ENCODE measurements around the gene OLFM3. TPM values are rescaled to one million over a fixed set of nuclear protein-coding genes. Genes with fewer than 3 reads are reported as not detected.

The OLFM3 gene
- total RNA-seq, 4 donors from 2014 or later, result not detected

DNA sequence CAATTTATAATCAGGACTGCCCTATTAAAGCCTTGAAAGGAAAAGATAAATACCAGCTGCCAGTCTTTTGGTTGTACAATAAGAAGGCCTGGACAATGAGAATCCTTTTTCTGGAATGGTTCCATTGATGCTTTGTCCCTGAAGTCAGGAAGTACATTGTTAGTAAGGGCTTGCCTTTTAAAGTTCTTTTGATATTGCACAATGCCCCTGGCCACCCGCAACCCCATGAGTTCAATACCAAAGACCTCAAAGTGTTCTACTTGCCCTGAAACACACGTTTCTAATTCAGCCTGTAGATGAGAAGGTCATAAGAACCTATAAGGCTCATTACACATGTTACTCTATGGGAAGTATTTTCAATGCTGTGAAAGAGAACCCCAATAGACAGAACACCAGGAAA, 112.1 kb downstream of the OLFM3 start:
- no peak for DNase-seq
- in situ Hi-C loops (cut with MboI; ENCODE audit: low sequenced_read_pairs in 4 of 4) (no loop called here), intact Hi-C loops (cut with DNase I; ENCODE audit: low total_unique reads) (no loop called here)
- Histone ChIP-seq H3K4me1 (no peaks in the 10 kb centered on the region), H3K27me3 (no peaks in the 10 kb centered on the region), H3K4me3 (no peak overlapping the region), H3K36me3 (no peaks in the 10 kb centered on the region), H3K27ac (no peak overlapping the region), H3K9me3 (no peaks in the 10 kb centered on the region)
- no peak for ATAC-seq
- TF ChIP-seq POLR2A (IDR thresholded peaks at IDR 0.05), result no peak
- TF ChIP-seq, protein P1, sequence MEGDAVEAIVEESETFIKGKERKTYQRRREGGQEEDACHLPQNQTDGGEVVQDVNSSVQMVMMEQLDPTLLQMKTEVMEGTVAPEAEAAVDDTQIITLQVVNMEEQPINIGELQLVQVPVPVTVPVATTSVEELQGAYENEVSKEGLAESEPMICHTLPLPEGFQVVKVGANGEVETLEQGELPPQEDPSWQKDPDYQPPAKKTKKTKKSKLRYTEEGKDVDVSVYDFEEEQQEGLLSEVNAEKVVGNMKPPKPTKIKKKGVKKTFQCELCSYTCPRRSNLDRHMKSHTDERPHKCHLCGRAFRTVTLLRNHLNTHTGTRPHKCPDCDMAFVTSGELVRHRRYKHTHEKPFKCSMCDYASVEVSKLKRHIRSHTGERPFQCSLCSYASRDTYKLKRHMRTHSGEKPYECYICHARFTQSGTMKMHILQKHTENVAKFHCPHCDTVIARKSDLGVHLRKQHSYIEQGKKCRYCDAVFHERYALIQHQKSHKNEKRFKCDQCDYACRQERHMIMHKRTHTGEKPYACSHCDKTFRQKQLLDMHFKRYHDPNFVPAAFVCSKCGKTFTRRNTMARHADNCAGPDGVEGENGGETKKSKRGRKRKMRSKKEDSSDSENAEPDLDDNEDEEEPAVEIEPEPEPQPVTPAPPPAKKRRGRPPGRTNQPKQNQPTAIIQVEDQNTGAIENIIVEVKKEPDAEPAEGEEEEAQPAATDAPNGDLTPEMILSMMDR (IDR thresholded peaks at IDR 0.05 in 4 of 5, conservative IDR thresholded peaks at IDR 0.05 in 1 of 5), result no peak

DNA sequence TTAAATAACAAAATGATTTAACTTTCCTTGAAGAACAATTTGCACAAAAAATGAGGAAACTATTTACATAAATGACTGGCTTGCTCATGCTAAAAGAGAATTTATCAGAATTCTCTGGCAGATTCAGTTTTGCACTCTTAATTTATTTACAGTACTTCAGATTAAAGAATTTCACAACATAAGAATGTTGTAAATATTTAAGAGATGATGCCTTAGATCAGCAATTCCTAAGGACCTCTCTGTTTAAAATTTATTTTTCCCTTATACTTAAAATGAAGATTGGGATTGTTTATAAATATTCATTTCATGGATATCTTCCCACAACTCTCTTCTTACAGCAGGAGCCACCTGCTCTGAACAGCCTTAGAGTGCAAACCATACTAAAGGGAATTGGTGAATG, 120.8 kb downstream of the OLFM3 start:
- no peak overlapping the region for H3K4me3 ChIP-seq
- no peaks in the 10 kb centered on the region for H3K9me3 ChIP-seq
- no peak overlapping the region for H3K27ac ChIP-seq
- DNase-seq (no peak), ATAC-seq (no peak)
- H3K4me1 ChIP-seq, result no peaks in the 10 kb centered on the region
- intact Hi-C loops (cut with DNase I; ENCODE audit: low total_unique reads) (no loop called here), in situ Hi-C loops (cut with MboI; ENCODE audit: low sequenced_read_pairs in 4 of 4) (no loop called here)
- no peaks in the 10 kb centered on the region for H3K27me3 ChIP-seq
- no peaks in the 10 kb centered on the region for H3K36me3 ChIP-seq
- TF ChIP-seq POLR2A (IDR thresholded peaks at IDR 0.05), result no peak
- TF ChIP-seq, protein P1 (IDR thresholded peaks at IDR 0.05 in 4 of 5, conservative IDR thresholded peaks at IDR 0.05 in 1 of 5), result no peak

DNA sequence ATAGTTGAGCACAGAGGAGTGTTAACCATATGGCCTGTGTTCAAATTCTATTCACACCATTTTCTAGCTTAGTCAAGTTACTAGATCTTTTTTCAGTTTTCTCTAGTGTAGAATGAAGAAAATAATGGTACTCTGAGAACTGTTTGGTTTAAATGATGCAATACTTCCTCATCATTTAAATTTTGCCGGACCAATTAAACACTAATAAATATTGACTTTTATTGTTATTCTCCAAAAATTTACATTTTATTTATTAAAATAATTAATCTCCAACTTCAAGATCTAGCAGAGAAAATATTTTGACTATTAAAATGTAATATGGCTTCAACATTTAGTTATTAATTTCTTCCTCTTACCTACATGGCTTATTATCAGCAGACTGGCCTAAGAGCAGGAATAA, 123.1 kb downstream of the OLFM3 start:
- intact Hi-C loops (cut with DNase I; ENCODE audit: low total_unique reads), result no loop called here
- Histone ChIP-seq H3K4me3 (no peak overlapping the region), H3K4me1 (no peaks in the 10 kb centered on the region), H3K27me3 (no peaks in the 10 kb centered on the region), H3K27ac (no peak overlapping the region), H3K36me3 (no peaks in the 10 kb centered on the region), H3K9me3 (no peaks in the 10 kb centered on the region)
- DNase-seq, result no peak
- ATAC-seq, result no peak
- in situ Hi-C loops (cut with MboI; ENCODE audit: low sequenced_read_pairs in 4 of 4), result no loop called here
- TF ChIP-seq, protein P1 (IDR thresholded peaks at IDR 0.05 in 4 of 5, conservative IDR thresholded peaks at IDR 0.05 in 1 of 5), result no peak
- TF ChIP-seq POLR2A (IDR thresholded peaks at IDR 0.05), result no peak

DNA sequence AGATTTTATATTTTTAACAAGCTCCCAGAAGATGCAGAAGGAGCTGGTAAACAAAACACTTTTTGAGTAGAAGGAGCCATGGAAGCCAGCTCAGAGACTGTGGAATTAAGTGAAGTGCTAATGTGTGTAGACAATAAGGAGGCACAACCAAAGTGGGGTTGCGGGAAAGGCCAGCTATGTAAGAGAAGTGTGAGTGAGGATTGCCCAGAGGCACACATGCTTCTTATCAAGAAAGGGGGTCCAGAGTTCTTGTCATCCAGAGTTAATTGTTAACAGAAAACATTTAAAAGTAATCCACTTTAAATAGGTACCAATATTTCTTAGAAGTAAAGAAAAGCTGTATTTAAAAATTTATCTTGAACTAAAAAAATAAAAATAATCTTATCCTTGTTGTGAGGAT, 136.8 kb downstream of the OLFM3 start:
- Histone ChIP-seq H3K4me3 (no peak overlapping the region), H3K27ac (no peak overlapping the region), H3K27me3 (no peaks in the 10 kb centered on the region), H3K36me3 (no peaks in the 10 kb centered on the region), H3K9me3 (no peaks in the 10 kb centered on the region), H3K4me1 (no peaks in the 10 kb centered on the region)
- ATAC-seq (no peak), DNase-seq (no peak)
- no peak for TF ChIP-seq POLR2A (IDR thresholded peaks at IDR 0.05)
- TF ChIP-seq, protein P1 (IDR thresholded peaks at IDR 0.05 in 4 of 5, conservative IDR thresholded peaks at IDR 0.05 in 1 of 5), result no peak
- intact Hi-C loops (cut with DNase I; ENCODE audit: low total_unique reads) (no loop called here), in situ Hi-C loops (cut with MboI; ENCODE audit: low sequenced_read_pairs in 4 of 4) (no loop called here)

DNA sequence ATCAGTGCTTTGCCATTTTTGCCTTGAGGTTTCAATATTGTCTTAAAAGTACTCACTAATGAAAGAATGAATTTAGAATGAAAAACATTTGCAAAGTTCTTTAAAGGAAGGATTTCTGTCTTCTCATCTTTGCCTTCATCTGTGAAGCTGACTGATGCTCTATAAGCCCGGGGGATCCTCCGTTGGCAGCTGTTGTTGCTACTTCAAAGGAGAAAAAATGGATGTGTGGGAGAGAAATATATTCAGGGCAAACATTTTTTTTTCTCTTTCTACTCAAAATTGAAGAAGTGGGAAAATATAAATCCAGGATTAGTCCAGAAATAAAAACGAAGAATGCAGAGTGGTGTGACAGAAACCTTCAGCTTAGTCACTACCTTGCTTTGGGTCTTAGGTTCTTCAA, 142.5 kb downstream of the OLFM3 start:
- ATAC-seq (no peak), DNase-seq (no peak)
- Histone ChIP-seq H3K4me1 (no peaks in the 10 kb centered on the region), H3K9me3 (no peaks in the 10 kb centered on the region), H3K36me3 (no peaks in the 10 kb centered on the region), H3K27me3 (no peaks in the 10 kb centered on the region), H3K27ac (no peak overlapping the region), H3K4me3 (no peak overlapping the region)
- TF ChIP-seq POLR2A (IDR thresholded peaks at IDR 0.05), result no peak
- TF ChIP-seq, protein P1 (IDR thresholded peaks at IDR 0.05 in 4 of 5, conservative IDR thresholded peaks at IDR 0.05 in 1 of 5), result no peak
- intact Hi-C loops (cut with DNase I; ENCODE audit: low total_unique reads) (no loop called here), in situ Hi-C loops (cut with MboI; ENCODE audit: low sequenced_read_pairs in 4 of 4) (no loop called here)

Data from gastrocnemius medialis (tissue), 4 donors.